NCI-H526 (cell line): ENCODE data around the gene ARL5A.
"Not testable (repeated sequence)": the region's sequence is repeated elsewhere in the genome, so short reads cannot be mapped to it uniquely, and the experiment has no call there.

Experiments used
- DNase-seq, 2 experiments: peaks; one replicate each; lab custom pipeline; 2025; lab: John Stamatoyannopoulos, UW

ARL5A gene, protein sequence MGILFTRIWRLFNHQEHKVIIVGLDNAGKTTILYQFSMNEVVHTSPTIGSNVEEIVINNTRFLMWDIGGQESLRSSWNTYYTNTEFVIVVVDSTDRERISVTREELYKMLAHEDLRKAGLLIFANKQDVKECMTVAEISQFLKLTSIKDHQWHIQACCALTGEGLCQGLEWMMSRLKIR

DNA sequence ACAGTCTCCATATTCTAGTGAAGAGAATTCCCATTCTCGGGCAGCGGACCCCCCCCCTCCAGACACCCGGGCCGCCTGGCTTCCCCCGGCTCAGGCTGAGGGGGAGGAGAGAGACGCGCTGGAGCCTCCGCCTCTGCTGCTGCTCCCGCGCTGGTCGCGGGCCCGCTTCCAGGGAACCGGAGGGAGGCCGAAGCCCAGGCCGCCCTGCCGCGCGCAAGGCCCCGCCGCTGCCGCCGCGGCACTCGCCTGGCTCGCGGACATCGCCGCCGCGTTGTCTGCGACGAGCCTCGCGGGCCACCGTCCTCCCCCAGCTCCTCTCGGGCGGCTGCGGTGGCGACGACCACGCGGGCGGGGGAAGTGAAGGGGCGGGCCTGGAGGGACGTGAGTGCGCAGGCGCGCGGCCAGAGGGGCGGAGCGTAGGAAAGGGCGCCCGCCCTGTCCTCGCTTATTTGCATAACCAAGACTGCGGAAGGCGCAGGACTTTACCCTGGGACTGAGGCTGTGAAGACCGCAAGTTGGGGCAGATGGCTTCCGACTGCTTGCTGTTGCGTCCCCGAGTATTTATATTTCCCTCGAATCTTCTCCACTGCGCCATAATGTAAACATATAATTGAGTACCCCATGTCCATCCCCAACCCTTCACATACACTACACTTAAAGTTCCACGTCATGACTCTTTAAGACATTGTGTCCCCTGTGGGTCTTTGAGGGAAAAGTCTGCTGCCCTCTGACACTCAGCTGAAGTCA, at the start of gene ARL5A:
Gene ARL5A (minus strand): TSS at position 279 of the 747 bp plus-strand sequence. CDS start 245 bp downstream, at position 34.
- DNase-seq, result peak; percentile 90 to 97

GRCh38 chr2:151875631-151876030, 47.4 kb upstream of the ARL5A start:
- DNase-seq, result not testable (repeated sequence)

GRCh38 chr2:151872463-151872862, 44.2 kb upstream of the ARL5A start:
- no peak for DNase-seq

DNA sequence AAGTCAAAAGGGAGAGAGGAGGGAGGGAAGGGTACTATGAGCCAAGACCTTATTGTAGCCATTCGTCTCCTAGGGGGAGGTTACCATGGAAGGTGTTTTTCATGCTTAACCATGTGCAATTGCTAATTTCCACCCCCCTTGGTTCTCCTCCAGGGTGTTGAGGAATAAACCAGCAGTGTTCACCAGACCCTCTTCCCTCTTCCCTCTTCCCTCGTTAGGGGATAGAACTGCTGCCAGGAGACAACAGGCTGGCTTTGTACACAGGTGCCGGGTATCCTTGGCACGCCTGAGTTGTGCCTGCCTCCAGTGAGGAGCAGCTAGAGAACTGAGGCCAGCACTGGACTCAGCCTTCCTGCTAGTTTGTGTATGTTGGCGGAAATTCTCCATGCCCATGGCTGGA, 41.1 kb upstream of the ARL5A start:
- DNase-seq, result no peak

DNA sequence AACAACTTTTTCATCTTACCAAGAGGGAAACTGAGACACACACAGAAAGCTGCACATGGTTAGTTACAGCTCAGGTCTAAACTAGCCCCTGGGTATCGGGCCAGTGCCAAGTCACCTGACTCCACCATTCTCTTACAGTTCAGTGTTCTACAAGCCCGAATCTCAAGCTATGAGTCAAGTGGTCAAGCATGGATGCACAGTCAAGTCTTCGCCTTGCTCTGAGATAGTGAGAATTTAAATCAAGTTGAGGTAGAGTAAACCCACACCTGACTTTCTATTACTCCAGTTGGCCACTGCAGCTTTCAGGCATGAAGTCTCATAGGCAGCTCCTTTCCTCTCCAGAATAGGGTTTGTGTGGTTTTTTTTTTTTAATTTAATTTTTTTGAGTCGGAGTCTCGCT, 34.5 kb upstream of the ARL5A start:
- DNase-seq, result no peak

DNA sequence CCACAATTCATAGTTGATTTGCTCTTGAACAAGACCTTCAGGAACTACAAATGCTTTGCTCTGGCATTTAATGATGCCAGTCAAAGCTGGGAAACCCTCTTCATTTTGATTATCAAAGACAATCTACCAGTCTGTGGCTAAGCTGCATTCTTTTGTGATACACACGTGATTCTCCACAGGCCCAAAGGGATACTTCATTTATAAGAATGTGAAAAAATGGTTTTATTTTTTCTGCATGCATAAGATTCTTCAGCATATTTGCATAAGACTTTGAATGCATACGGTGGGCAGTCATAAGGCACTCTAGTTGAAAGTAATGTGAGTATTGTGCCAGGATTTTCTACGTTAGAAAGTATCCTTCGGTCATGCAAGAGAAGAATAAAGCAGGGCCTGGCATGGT, 33.0 kb upstream of the ARL5A start:
- DNase-seq, result no peak

DNA sequence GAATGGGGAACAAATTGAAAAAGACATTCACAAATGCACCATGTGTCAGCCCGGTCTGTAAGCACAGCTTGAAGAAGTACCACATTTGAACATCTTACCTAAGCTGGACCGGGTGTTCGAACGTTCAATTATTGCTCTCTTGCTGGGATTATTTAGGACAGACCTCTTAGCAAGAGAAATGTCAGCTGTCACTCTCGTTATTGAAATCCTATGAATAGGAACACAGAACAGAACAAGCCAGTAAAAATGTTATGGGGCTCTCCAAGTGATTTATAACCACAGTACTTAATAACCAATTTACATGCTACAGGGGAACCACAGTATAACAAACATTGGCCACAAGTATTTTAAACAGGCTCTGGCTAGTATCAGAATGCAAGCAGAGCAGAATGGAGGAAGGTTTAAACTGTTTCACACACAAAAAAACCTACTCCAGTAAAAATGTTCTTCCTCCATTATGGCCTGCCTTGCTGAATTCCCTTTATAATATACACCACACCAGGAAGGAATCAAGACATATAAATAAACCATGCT, 32.5 kb upstream of the ARL5A start:
- DNase-seq, result peak in 1 of 2 experiments; percentile 21

DNA sequence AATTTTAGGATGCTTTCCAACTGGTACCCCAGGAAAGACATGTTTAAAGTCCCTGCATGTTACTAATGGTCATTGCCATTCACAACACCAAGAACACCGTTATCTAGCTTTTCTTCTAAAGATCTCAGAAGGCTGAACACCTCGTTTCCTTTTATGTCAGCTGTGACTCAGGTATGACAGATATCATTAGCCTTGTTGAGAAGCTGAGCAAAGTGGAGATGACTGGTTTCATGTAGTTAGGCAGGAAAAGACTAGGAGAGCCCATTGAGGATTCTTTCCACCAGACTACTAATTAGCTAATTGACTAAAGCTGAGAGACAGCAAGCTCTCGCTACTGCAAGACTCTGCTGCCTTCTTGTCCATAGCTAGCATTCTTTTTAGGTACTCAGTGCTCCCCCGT, 32.0 kb upstream of the ARL5A start:
- no peak for DNase-seq

DNA sequence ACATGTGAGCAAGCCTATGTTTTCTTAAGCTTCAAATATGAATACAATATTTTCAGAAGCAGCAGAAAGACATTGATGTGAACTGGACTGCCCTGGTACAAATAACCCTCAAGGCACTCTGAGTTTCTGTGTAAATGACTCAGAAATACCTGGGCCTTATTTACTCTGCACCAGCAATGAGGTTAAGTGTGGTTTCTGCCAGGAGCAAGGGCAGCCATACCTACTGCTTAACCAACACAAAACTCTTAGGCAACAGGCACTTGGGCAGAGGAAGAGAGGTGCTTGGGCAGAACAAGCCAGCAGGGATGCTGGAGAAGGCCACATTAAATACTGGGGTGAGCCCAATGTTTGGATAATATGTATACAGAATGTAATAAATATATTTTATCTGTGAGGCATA, 29.4 kb upstream of the ARL5A start:
- DNase-seq, result no peak

DNA sequence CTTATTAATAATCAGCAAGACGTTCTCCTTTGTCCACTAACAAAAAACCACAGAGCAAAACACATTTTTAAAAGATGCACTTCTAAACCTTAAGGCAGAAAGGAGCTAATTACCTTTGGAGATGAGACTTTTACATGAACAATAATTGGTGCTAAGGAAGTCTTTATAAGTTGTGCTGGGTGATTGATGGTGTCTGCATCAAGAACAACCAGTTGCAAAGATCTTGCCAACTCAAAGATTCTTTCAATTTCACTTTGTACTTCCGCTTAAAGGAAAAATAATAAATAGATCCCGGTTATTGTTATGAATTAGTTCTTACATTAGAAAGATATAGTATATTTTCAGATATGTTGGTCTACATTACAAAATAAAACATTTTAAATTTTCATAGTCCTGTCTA, 26.9 kb upstream of the ARL5A start:
- no peak for DNase-seq

GRCh38 chr2:151853070-151853758, 25.0 kb upstream of the ARL5A start:
- DNase-seq, result peak; percentile 10 to 32

GRCh38 chr2:151852260-151853069, 24.2 kb upstream of the ARL5A start:
- peak in 1 of 2 experiments; percentile 39 for DNase-seq

DNA sequence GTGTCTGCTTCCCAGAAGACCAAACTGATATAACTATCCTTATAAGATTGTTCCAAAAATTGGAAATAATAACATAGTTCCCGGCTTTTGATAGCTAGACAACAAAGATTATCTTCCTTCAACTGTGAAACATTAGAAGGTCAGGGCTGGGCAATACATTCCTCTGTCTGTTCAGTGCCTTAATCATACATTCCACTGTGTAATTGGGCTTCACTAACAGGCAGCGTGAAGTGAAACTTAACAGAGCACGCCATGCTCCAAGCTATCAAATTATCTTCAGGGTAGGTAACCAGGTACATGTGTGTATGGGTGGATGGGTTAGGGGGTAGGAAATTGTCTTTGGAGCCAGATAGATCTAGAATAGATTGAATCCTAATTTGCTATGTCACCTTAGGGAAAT, 23.5 kb upstream of the ARL5A start:
- DNase-seq, result peak in 1 of 2 experiments; percentile 78

DNA sequence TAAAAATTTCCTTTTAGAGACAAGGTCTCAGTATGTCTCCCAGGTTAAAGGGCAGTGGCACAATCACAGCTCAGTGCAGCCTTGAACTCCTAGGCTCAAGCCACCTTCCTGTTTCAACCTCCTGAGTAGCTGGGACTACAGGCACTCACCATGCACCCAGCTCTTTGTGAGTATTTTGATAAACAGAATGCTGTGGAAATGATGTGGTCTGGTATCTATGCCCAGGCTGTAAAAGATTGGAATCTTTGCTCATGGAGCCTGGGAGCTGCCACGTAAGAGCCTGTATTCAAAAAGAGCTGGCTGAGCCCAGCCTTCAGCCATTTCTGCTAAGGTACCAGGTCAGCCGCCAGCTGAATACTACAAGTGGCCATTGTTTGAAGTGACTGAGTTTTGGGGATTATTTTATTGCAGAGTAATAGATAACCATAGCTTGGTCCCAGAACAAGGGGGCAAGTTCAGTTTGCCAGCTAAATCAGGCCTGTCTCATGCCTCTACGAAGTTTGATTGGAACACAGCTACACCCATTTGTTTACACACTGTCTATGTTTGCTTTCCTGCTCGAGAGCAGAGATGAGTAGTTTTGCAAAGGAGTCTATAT, 21.3 kb upstream of the ARL5A start:
- peak; percentile 81 to 84 for DNase-seq

- no peak for DNase-seq
Measured at GRCh38 chr2:151845884-151846283, 17.7 kb upstream of the ARL5A start.

GRCh38 chr2:151845481-151845880, 17.3 kb upstream of the ARL5A start:
- DNase-seq, result no peak

GRCh38 chr2:151844211-151844896, 16.1 kb upstream of the ARL5A start:
- no peak for DNase-seq

- no peak for DNase-seq
Measured at GRCh38 chr2:151843691-151844061, 15.5 kb upstream of the ARL5A start.

DNA sequence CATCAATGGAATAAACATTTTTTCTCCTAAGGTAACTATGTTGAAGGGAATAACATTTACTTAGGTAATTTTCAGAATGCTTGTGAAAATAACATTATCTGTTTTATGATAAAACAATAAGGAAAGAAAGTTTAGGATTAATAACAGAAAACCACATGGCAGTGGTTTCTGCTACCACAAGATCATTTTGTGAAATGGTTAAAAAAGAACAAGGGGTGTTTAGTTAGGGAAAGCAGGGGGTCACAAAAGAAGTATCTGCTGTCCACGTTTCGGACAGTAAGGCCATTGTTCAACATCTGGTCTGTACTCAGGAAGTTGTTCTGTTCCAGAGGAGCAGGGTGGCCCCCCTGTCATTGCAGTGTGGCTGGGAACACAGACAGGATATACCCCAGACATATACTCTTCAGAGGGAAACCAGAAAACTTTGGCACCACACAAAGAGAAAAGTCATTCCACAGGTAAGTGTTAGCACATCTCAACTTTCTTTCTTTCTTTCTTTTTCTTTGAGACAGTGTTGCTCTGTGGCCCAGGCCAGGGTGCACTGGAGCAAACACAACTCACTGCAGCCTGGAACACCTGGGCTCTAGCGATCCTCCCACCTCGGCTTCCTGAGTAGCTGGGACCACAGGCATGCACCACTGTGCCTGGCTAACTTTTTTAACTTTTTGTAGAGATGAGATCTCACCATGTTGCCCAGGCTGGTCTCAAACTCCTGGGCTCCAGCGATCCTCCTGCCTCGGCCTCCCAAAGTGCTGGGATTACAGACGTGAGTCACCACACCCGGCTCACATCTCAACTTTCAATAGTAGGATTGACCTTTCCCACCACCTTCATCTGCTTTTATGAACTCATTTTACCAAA, 14.8 kb upstream of the ARL5A start:
- DNase-seq, result peak; percentile 26 to 64

GRCh38 chr2:151841047-151841424, 12.8 kb upstream of the ARL5A start:
- DNase-seq, result no peak
